IPS-18a (cell line): Measurements from ENCODE around the gene DNM1.

ENCODE experiments used
- H3K27ac ChIP-seq: one replicate; pipeline ENCODE4 v1.5.1; 2013; ENCODE audit warnings: low read length
- H3K27me3 ChIP-seq: one replicate; pipeline ENCODE4 v1.6.1; 2013; ENCODE audit warnings: mild to moderate bottlenecking, low read length; ENCODE audit not compliant: control insufficient read depth, insufficient read depth
- H3K36me3 ChIP-seq: one replicate; pipeline ENCODE4 v1.6.1; 2013; ENCODE audit warnings: low read depth, low read length; ENCODE audit not compliant: control insufficient read depth
- H3K4me1 ChIP-seq: one replicate; pipeline ENCODE4 v1.6.1; 2013; ENCODE audit warnings: low read depth, low read length; ENCODE audit not compliant: control insufficient read depth
- H3K4me3 ChIP-seq: one replicate; pipeline ENCODE4 v1.5.1; 2013; ENCODE audit warnings: low read length
- H3K9ac ChIP-seq: one replicate; pipeline ENCODE4 v1.6.1; 2013; ENCODE audit warnings: mild to moderate bottlenecking, low read length, moderate library complexity
- H3K9me3 ChIP-seq: one replicate; pipeline ENCODE4 v1.6.1; 2013; ENCODE audit warnings: low read depth, low read length; ENCODE audit not compliant: control insufficient read depth

Gene DNM1

DNA sequence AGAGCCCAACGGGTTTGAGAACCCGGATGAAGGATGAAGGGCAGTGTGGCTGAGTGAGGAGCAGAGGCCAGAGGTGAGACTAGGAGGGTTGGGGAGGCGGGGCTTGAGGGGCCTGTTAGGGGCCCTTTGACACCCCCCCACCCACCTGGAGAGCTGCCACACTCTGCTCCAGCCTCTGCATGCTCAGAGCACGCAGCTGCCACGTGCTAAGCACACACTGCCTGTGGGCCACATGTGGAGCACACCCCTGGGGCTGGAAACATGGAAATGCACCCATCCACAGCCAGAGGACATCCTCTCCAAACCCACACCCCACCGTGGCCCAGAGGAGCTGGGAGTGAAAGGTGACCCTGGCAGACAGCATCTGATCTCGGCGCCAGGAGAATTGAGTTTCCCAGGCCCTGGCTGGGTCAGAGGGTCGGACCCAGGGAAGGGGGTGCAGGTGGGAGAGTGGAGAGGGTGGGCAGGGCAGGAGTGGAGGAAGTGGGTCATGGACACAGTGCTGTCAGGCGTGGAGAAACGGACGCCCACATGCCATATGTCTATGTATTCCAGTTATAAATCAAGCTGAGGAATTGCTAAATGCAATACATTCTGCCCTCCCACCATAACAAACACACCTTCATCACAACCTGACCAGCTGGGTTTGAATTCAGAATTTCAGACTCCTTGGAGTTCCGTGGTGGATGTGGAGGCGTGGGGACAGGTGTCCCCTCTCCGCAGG is 5.9 kb downstream of the DNM1 start:
- Histone ChIP-seq H3K27me3 (no peaks in the 10 kb centered on the region), H3K4me3 (no peak overlapping the region), H3K36me3 (no peaks in the 10 kb centered on the region), H3K9me3 (no peaks in the 10 kb centered on the region), H3K27ac (no peak overlapping the region), H3K9ac (no peak overlapping the region), H3K4me1 (peaks cover 9% of the 10 kb centered on the region)

DNA sequence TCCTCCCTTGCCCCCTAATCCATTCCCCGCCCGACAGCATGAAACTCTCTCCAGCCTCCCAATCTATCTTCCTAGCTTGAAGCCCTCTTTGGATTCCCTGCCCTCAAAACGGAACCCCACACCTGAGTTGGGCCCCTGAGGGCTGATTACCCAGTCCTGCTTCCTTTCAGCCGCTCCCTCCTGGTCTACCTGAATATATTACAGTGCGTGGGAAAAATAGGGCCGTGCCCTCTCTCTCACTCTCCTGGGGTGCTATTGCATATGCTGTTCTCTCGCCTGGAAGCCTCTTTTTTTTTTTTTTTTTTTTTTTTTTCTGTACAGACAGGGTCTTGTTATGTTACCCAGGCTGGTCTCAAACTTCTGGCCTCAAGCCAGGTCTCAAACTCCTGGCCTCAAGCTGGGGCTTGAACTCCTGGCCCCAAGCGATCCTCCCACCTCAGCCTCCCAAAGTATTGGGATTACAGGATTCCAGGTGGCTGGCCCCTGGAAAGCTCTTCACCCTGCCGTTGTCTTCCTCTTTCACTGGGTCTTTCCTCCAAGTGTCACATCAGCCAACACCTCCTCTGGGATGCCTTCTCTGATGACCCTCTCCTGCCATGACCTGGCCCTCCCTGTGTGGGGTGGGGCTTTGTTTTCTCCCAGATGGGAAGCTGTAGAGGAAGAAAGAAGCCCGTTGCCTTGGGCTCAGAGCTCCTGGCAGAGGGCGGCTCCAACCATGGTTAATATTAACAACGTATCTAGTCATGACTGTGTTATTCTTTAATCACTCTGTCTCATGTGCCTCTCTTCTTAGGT is 8.2 kb downstream of the DNM1 start:
- Histone ChIP-seq H3K4me1 (no peaks in the 10 kb centered on the region), H3K36me3 (no peaks in the 10 kb centered on the region), H3K27ac (no peak overlapping the region), H3K27me3 (no peaks in the 10 kb centered on the region), H3K4me3 (no peak overlapping the region), H3K9me3 (no peaks in the 10 kb centered on the region), H3K9ac (no peak overlapping the region)

- no peaks in the 10 kb centered on the region for H3K4me1 ChIP-seq
- H3K9me3 ChIP-seq = no peaks in the 10 kb centered on the region
- no peak overlapping the region for H3K27ac ChIP-seq
- H3K4me3 ChIP-seq = no peak overlapping the region
- no peaks in the 10 kb centered on the region for H3K27me3 ChIP-seq
- no peak overlapping the region for H3K9ac ChIP-seq
- no peaks in the 10 kb centered on the region for H3K36me3 ChIP-seq
Observed at GRCh38 chr9:128211981-128212281, 8.8 kb downstream of the DNM1 start.

DNA sequence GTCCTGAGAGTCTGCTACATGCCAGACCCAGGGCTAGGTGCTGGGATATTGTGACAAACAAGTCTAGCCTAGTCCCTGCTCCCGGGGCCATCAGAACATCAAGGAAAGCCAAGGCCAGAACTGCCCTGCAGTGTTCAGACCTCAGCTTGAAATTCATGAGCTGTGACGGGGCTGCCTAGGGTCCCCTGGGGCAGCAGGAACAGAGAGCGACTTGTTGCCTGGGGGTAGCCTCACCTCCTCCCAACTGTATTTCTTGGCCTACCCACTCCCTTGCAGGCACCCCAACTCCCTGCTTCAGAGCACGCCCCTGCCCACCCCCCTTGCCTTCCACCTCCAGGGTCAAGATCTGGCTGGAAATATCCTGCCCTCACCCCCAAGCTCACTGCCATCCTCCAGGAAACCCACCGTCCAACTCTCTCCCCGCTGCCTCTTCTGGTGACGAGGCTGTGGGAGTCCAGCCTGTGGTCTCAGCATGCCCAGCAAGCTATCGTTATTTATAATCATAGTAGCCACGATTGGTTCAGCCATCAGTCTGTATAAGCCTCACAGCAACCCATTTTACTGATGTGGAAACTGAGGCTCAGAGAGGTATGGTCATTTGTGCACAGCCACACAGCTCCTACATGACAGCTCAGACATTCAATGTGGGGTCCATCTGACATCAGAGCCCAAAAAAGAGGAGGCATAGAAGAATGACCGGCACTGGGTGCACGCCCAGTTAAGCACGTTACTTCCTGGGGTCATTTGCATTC is 10.7 kb downstream of the DNM1 start:
- H3K27ac ChIP-seq = no peak overlapping the region
- H3K9ac ChIP-seq = no peak overlapping the region
- H3K9me3 ChIP-seq = no peaks in the 10 kb centered on the region
- no peak overlapping the region for H3K4me3 ChIP-seq
- H3K27me3 ChIP-seq = no peaks in the 10 kb centered on the region
- H3K36me3 ChIP-seq = no peaks in the 10 kb centered on the region
- peaks cover 5% of the 10 kb centered on the region for H3K4me1 ChIP-seq

GRCh38 chr9:128214571-128215490 is 11.7 kb downstream of the DNM1 start:
- Histone ChIP-seq H3K36me3 (peaks cover under 1% of the 10 kb centered on the region), H3K9me3 (no peaks in the 10 kb centered on the region), H3K9ac (no peak overlapping the region), H3K4me1 (peaks cover 5% of the 10 kb centered on the region), H3K27ac (no peak overlapping the region), H3K4me3 (no peak overlapping the region), H3K27me3 (no peaks in the 10 kb centered on the region)

- Histone ChIP-seq H3K27ac (no peak overlapping the region), H3K9me3 (no peaks in the 10 kb centered on the region), H3K4me1 (peaks cover 5% of the 10 kb centered on the region)
Observed at GRCh38 chr9:128215491-128216409, 12.6 kb downstream of the DNM1 start.

GRCh38 chr9:128216781-128217553 is 13.8 kb downstream of the DNM1 start:
- peaks cover 5% of the 10 kb centered on the region for H3K4me1 ChIP-seq

More at GRCh38 chr9:128215491-128216409, 12.6 kb downstream of the DNM1 start:
- no peaks in the 10 kb centered on the region for H3K27me3 ChIP-seq
- no peak overlapping the region for H3K9ac ChIP-seq
- no peak overlapping the region for H3K4me3 ChIP-seq
- peaks cover 9% of the 10 kb centered on the region for H3K36me3 ChIP-seq

DNA sequence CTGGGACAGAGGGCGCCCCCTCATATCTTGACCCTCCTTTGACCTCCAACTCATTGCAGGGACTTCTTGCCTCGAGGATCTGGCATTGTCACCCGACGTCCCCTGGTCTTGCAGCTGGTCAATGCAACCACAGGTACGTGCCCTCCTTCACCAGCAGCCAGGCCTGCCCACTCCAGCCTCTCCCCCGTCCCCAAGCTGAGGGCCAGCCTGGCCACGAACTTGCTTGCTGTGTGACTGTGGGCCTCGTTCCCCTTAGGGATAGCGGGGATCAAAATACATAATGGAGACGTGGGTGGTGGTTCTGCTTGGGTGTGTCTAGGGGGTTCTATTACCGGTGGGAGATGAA is 15.0 kb downstream of the DNM1 start:
- H3K36me3 ChIP-seq = peaks cover 11% of the 10 kb centered on the region
- H3K4me3 ChIP-seq = peak overlapping the region; percentile 59
- H3K4me1 ChIP-seq = peaks cover 5% of the 10 kb centered on the region
- no peaks in the 10 kb centered on the region for H3K9me3 ChIP-seq
- H3K9ac ChIP-seq = peak overlapping the region; percentile 41
- H3K27ac ChIP-seq = no peak overlapping the region
- H3K27me3 ChIP-seq = no peaks in the 10 kb centered on the region

More at GRCh38 chr9:128216781-128217553, 13.8 kb downstream of the DNM1 start:
- H3K4me3 ChIP-seq = no peak overlapping the region
- no peak overlapping the region for H3K27ac ChIP-seq
- no peaks in the 10 kb centered on the region for H3K27me3 ChIP-seq
- H3K9me3 ChIP-seq = no peaks in the 10 kb centered on the region
- no peak overlapping the region for H3K9ac ChIP-seq
- H3K36me3 ChIP-seq = peaks cover 9% of the 10 kb centered on the region

- Histone ChIP-seq H3K4me1 (peaks cover 5% of the 10 kb centered on the region), H3K4me3 (peak overlapping the region; percentile 59), H3K27me3 (no peaks in the 10 kb centered on the region), H3K27ac (no peak overlapping the region), H3K36me3 (peaks cover 14% of the 10 kb centered on the region), H3K9me3 (no peaks in the 10 kb centered on the region), H3K9ac (peak overlapping the region; percentile 41)
Observed at GRCh38 chr9:128218518-128219389, 15.6 kb downstream of the DNM1 start.
